Measurements from ENCODE around the gene ACVR1C.
A peak's percentile ranks its signal among the peaks of the same experiment; 100 is the strongest.

ACVR1C gene

GRCh38 chr2:157628477-157629415 lies at the start of gene ACVR1C:
TSS of gene ACVR1C (minus strand) at chr2:157628864. CDS start at chr2:157628644, 220 bp downstream.
- peak; percentile 40; the same call in 1 of the 2 replicates for TF ChIP-seq CTCF (IDR thresholded peaks at IDR 0.05; ENCODE audit: borderline replicate concordance, insufficient read depth, low read depth, low read length)
- H3K4me3 ChIP-seq (ENCODE audit: low read depth, low read length): no peak within 1 kb of the TSS

- no peak overlapping the region for H3K4me3 ChIP-seq (ENCODE audit: low read depth, low read length)
- TF ChIP-seq CTCF (IDR thresholded peaks at IDR 0.05; ENCODE audit: borderline replicate concordance, insufficient read depth, low read depth, low read length): no peak
Measured at GRCh38 chr2:157677941-157678340, 49.3 kb upstream of the ACVR1C start.

- H3K4me3 ChIP-seq (ENCODE audit: low read depth, low read length): no peak overlapping the region
- TF ChIP-seq CTCF (IDR thresholded peaks at IDR 0.05; ENCODE audit: borderline replicate concordance, insufficient read depth, low read depth, low read length): no peak
Measured at GRCh38 chr2:157672129-157672528, 43.5 kb upstream of the ACVR1C start.

GRCh38 chr2:157662401-157662800 lies 33.7 kb upstream of the ACVR1C start:
- TF ChIP-seq CTCF (IDR thresholded peaks at IDR 0.05; ENCODE audit: borderline replicate concordance, insufficient read depth, low read depth, low read length): no peak

GRCh38 chr2:157661776-157662175 lies 33.1 kb upstream of the ACVR1C start:
- no peak for TF ChIP-seq CTCF (IDR thresholded peaks at IDR 0.05; ENCODE audit: borderline replicate concordance, insufficient read depth, low read depth, low read length)
- no peak overlapping the region for H3K4me3 ChIP-seq (ENCODE audit: low read depth, low read length)

More at GRCh38 chr2:157662401-157662800, 33.7 kb upstream of the ACVR1C start:
- no peak overlapping the region for H3K4me3 ChIP-seq (ENCODE audit: low read depth, low read length)

GRCh38 chr2:157657858-157658257 lies 29.2 kb upstream of the ACVR1C start:
- no peak for TF ChIP-seq CTCF (IDR thresholded peaks at IDR 0.05; ENCODE audit: borderline replicate concordance, insufficient read depth, low read depth, low read length)
- H3K4me3 ChIP-seq (ENCODE audit: low read depth, low read length): no peak overlapping the region

GRCh38 chr2:157657101-157657500 lies 28.4 kb upstream of the ACVR1C start:
- no peak overlapping the region for H3K4me3 ChIP-seq (ENCODE audit: low read depth, low read length)
- TF ChIP-seq CTCF (IDR thresholded peaks at IDR 0.05; ENCODE audit: borderline replicate concordance, insufficient read depth, low read depth, low read length): no peak
